Neural crest cell (in vitro differentiated cells): ENCODE results near the gene SLC25A19. TPM values are rescaled to one million over a fixed set of nuclear protein-coding genes. Genes with fewer than 3 reads are reported as not detected.
A peak's percentile ranks its signal among the peaks of the same experiment; 100 is the strongest.

ENCODE experiments used
- DNase-seq: peaks from one replicate; pipeline ENCODE4 v3.0.0; 2021; ENCODE audit warnings: low read depth, mixed read lengths, low spot score
- H3K27ac Mint-ChIP-seq: one replicate; pipeline ENCODE4 v1.8.0; 2021; ENCODE audit warnings: mild to moderate bottlenecking, mixed read lengths; ENCODE audit not compliant: unreplicated experiment
- H3K27me3 Mint-ChIP-seq: 2 replicates; pipeline ENCODE4 v1.8.0; 2021; ENCODE audit warnings: low read depth, mild to moderate bottlenecking, mixed read lengths
- H3K36me3 Mint-ChIP-seq: 2 replicates; pipeline ENCODE4 v1.8.0; 2021; ENCODE audit warnings: low read depth, mild to moderate bottlenecking, mixed read lengths
- H3K4me1 Mint-ChIP-seq: 2 replicates; pipeline ENCODE4 v1.8.0; 2021; ENCODE audit warnings: mixed read lengths
- H3K4me3 Mint-ChIP-seq: one replicate; pipeline ENCODE4 v1.8.0; 2021; ENCODE audit warnings: mild to moderate bottlenecking, mixed read lengths
- H3K9me3 Mint-ChIP-seq: 2 replicates; pipeline ENCODE4 v1.8.0; 2021; ENCODE audit warnings: mixed read lengths
- long read RNA-seq: library from polyadenylated mRNA; unstranded; transcript quantifications from one replicate; pipeline ENCODE4 v2.0.0, GENCODE V29; 2020
- total RNA-seq: library from RNA; stranded (reverse); gene quantifications from 2 replicates; pipeline ENCODE4 v1.2.1, GENCODE V29; 2021
- TF ChIP-seq, protein P1 (sequence below): fragments of 200-600 bp; sonication (generic); conservative IDR thresholded peaks from 2 replicates; pipeline ENCODE4 v1.5.0; 2021; ENCODE audit warnings: antibody characterized with exemption, mild to moderate bottlenecking

SLC25A19 gene
- total RNA-seq = 15.7 and 18.6 TPM in 2 replicates
- long read RNA-seq, transcript SLC25A19-204 (8 exons, 1,587 nt) = minor isoform, 6 of 25 reads
- long read RNA-seq, transcript SLC25A19-210 (8 exons, 1,554 nt) = major isoform, 11 of 25 reads
- long read RNA-seq, partial matches to known transcripts = 0 of 25 reads
- long read RNA-seq, other reads (novel, unspliced or antisense) = 3 of 25 reads

DNA sequence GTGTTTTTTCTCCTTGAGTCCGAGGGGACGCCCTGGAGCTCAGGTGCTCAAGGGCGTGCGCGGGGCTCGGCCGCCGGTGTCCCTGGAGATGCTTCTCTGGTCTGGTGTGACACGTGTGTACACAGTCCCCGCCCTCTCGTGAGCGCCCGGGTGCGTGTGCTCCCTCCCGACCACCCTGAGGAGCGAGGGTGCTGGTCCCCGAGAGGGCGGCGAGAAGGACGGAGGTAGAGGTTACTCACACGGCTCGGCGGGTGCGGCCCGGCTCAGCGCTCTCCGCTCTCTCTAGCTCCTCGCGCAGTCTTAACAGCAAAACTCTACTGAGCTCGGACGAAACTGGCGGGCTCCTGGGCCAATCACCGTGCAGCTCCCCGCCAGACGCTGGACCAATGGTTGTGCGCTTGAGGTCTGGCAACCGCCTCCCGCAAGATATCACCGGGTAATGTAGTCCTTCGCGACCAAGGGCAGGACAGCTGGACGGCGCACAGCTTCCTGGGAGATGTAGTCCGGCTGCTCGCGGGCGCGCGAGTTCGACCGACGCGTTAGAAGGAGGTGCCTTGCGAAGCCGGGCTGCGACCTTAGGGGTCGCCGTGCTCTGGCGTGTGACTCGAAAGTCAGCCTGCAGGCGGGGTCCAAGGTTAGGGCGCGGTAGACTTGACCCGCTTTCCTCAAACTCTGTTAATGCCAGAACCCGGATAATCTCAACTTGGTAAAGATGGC lies at the start of gene SLC25A19:
TSS of gene SLC25A19 (minus strand) at position 319 of the 717 bp plus-strand sequence. CDS start 2,669 bp downstream, outside the sequence.
- Mint-ChIP-seq H3K27me3 (peaks cover 8% of the 10 kb centered on the region), H3K36me3 (no peaks in the 10 kb centered on the region), H3K4me1 (peaks cover 12% of the 10 kb centered on the region), H3K9me3 (no peaks in the 10 kb centered on the region), H3K4me3 (peak within 1 kb of the TSS; percentile 94), H3K27ac (peak within 1 kb of the TSS; percentile 91)
- peak; percentile 91 for DNase-seq
- TF ChIP-seq, protein P1, sequence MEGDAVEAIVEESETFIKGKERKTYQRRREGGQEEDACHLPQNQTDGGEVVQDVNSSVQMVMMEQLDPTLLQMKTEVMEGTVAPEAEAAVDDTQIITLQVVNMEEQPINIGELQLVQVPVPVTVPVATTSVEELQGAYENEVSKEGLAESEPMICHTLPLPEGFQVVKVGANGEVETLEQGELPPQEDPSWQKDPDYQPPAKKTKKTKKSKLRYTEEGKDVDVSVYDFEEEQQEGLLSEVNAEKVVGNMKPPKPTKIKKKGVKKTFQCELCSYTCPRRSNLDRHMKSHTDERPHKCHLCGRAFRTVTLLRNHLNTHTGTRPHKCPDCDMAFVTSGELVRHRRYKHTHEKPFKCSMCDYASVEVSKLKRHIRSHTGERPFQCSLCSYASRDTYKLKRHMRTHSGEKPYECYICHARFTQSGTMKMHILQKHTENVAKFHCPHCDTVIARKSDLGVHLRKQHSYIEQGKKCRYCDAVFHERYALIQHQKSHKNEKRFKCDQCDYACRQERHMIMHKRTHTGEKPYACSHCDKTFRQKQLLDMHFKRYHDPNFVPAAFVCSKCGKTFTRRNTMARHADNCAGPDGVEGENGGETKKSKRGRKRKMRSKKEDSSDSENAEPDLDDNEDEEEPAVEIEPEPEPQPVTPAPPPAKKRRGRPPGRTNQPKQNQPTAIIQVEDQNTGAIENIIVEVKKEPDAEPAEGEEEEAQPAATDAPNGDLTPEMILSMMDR = peak; percentile 40

DNA sequence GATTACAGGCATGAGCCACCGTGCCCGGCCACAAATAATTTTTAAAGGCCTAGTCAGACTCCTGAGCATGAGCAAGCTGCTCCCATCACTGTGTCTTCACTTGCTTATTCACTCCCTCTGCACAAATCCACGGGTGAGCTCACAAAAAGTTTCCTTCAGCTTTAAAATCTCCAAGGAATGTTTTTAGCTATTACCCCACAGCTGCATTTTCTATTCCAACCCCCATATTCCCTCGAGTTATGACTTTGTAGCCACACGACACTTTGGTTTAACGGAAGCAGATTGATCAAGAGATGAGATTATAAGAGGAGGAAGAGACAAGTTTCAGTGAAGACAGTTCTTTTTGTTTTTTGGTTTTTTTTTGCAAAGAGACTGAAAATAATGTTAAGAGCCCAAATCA lies 49.1 kb upstream of the SLC25A19 start:
- no peaks in the 10 kb centered on the region for H3K27me3 Mint-ChIP-seq
- peaks cover 25% of the 10 kb centered on the region for H3K4me1 Mint-ChIP-seq
- H3K36me3 Mint-ChIP-seq = no peaks in the 10 kb centered on the region
- H3K27ac Mint-ChIP-seq = no peak overlapping the region
- H3K4me3 Mint-ChIP-seq = no peak overlapping the region
- TF ChIP-seq, protein P1 = no peak
- no peaks in the 10 kb centered on the region for H3K9me3 Mint-ChIP-seq
- DNase-seq = no peak

DNA sequence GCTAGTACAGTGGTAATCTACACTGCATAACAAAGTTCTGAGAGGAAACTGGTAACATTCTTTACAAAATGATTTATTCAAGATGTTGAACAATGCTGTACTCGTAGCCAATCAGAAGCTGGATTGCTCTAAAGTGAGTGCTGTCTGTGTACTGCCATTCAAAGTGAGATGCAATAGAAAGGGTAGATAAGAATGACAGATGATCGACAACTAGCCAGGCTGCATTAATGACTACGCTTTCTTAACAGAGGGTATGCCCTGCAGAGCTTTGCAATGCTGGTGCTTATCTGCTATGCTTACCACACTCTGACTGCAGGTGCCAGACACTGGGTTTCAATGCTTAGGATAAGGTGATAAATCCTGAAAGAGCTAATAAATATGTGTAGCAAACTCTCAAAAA lies 46.1 kb upstream of the SLC25A19 start:
- H3K4me3 Mint-ChIP-seq = no peak overlapping the region
- H3K27me3 Mint-ChIP-seq = no peaks in the 10 kb centered on the region
- no peak overlapping the region for H3K27ac Mint-ChIP-seq
- TF ChIP-seq, protein P1 = no peak
- H3K9me3 Mint-ChIP-seq = no peaks in the 10 kb centered on the region
- H3K4me1 Mint-ChIP-seq = peaks cover 18% of the 10 kb centered on the region
- DNase-seq = no peak
- no peaks in the 10 kb centered on the region for H3K36me3 Mint-ChIP-seq

DNA sequence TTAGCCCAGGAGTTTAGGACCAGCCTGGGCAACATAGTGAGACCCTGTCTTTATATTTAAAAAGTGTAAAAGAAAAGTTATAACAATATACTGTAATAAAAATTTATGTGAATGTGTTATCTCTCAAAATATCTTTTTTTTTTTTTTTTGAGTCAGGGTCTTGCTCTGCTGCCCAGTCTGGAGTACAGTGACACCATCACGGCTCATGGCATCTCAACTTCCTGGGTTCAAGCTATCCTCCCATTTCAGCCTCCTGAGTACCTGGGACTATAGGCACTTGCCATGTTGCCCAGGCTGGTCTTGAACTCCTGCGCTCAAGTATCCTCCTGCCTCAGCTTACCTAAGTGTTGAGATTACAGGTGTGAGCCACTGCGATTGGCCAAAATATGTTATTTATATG lies 45.5 kb upstream of the SLC25A19 start:
- Mint-ChIP-seq H3K4me3 (no peak overlapping the region), H3K27ac (no peak overlapping the region), H3K4me1 (peaks cover 18% of the 10 kb centered on the region), H3K9me3 (no peaks in the 10 kb centered on the region), H3K36me3 (no peaks in the 10 kb centered on the region), H3K27me3 (no peaks in the 10 kb centered on the region)
- TF ChIP-seq, protein P1 = no peak
- DNase-seq = no peak

DNA sequence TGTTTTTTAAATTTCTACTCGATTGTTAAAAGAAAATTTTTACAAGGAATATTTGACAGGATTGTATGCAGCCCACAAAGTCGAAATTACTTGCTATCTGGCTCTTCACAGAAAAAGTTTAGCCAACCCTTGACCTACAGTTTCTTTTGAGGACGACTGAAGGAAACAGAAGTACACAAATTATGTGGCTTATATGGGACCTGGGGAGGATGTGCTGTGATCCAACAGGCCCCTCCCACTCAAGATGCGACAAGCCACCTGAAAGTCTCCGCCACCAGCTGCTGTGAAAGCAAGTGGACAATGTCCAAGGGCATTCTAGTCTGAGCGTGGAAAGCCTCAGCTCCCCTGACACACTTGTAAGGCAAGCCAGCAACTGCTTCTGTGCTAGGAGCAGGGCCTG lies 42.4 kb upstream of the SLC25A19 start:
- Mint-ChIP-seq H3K4me1 (peaks cover 18% of the 10 kb centered on the region), H3K4me3 (no peak overlapping the region), H3K27ac (no peak overlapping the region), H3K36me3 (no peaks in the 10 kb centered on the region), H3K27me3 (no peaks in the 10 kb centered on the region), H3K9me3 (no peaks in the 10 kb centered on the region)
- TF ChIP-seq, protein P1 = no peak
- DNase-seq = no peak
